GM19239 (cell line): ENCODE data around the gene LRP1.

Experiments used
- DNase-seq: peaks from one replicate; pipeline ENCODE4 v3.0.0; 2011; ENCODE audit warnings: low spot score; ENCODE audit not compliant: insufficient read length
- FAIRE-seq: peaks from 2 replicates; lab custom pipeline; 2011; peaks lifted over from hg19 to GRCh38; lab: Jason Lieb, UNC

Gene LRP1

DNA sequence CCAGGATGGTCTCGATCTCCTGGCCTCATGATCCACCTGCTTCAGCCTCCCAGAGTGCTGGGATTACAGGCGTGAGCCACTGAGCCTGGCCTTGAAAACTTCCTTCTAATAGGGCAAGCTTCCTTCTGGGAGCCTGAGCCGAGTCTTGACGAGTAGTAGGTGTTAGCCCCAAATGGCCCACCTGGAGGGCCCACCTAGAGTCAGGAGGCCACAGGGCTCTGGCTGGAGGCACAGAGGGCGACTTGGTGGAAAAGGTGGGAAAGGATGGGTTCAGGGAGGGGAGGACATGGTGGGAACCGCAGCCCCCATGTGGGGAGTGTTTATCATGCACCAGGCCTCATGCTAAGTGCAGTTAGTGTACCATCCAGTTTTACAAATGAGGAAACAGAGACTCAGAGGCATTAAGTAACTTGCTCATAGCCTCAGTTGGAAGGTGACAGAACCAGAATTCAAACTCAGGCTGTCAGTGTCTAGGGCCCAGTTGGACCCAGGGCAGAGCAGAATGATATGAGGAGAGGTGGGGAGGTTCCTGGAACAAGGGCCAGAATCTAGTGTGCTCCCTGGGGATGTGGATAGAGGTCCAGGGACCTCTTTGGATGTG is 22.2 kb downstream of the LRP1 start:
- FAIRE-seq, result no peak

GRCh38 chr12:57151741-57152630 is 23.7 kb downstream of the LRP1 start:
- DNase-seq (no peak), FAIRE-seq (no peak)

More for the DNA sequence above, 22.2 kb downstream of the LRP1 start:
- no peak for DNase-seq

DNA sequence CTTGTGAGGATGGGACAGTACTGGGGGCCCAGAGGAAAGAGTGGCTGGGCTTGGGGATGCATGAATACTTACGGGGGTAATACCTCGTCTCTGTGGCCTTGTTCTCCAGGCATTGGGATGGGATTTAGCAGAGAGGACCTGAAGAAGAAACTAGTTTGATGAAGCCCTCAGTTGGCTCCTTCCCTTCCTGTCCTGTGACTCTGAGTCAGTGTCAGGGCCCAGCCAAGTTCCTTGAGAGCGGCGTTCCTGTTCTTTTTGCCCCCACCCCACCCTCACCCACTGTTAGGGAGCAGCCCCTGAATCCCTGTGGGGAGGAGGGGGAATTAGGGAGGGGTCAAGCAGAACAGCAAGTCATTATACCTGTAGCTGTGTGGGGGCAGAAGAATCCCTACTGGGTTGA is 24.4 kb downstream of the LRP1 start:
- no peak for FAIRE-seq

GRCh38 chr12:57153415-57153997 is 25.2 kb downstream of the LRP1 start:
- DNase-seq, result no peak
- no peak for FAIRE-seq

More for the DNA sequence above, 24.4 kb downstream of the LRP1 start:
- no peak for DNase-seq

DNA sequence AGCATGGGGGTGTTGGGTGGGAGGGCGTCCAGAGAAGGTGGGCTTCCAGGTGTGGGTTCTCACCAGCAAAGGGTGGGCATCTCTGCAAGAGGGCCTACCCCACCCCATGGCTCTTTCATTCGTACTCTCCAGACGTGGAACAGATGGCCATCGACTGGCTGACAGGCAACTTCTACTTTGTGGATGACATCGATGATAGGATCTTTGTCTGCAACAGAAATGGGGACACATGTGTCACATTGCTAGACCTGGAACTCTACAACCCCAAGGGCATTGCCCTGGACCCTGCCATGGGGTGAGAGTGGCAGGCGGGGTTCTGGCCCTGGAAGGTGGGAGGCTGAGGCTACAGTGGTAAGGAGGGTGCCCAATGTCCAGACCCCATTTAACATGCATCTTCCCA is 25.8 kb downstream of the LRP1 start:
- FAIRE-seq (no peak), DNase-seq (no peak)

DNA sequence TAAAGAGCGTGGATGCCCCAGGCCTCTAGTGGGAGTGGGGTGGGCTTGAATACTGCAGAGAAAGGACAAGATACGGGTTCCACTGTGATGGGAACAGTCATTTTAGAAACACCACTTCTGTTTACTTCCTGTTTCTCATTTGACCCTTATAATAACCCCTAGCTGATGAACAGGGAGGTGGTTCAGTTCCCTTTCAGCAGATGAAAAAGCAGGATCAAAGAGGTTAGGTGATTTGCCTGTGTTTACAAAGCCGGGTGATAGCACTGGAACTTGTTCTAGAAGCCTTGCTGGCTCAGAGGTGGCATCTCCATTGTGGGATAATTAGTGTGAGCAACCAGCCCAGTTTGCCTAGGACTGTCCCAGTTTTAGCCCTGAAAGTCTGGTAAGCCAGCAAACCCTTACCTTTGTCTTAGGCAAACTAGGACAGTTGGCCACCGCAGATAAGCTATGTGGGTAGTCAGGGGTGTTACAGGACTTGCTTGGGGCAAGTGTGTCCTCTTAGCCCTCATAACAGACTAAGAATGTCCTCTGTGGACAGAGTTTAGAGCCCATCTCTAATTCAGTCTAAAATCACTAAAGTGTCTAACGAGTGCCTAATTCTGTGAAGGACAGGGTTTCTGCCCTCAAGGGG is 26.6 kb downstream of the LRP1 start:
- DNase-seq, result no peak
- no peak for FAIRE-seq

DNA sequence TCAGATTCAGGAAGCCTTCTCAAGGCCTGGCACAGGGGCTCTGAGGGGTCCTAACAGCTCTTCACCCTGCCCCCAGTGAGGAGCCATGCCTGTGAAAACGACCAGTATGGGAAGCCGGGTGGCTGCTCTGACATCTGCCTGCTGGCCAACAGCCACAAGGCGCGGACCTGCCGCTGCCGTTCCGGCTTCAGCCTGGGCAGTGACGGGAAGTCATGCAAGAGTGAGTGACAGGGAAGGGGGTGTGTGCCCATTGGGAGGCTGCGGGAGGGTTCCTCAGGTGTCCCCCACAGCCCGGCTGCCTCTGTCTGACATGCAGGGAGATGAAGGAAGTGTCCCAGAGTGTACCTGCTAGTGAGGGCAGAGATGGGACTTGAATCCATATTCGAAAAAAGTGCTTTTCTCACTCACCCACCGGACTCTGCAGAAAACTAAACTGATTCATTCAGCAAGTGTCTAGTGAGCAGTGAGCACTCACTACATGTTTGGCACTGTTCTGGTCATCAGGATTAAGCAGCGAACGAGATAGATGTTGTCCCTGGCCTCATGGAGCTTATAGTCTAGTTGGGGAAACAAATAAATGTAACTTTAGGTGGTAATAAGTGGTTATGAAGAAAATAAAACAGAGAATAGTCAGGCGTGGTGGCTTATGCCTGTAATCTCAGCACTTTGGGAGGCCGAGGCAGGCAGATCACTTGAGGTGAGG is 28.6 kb downstream of the LRP1 start:
- DNase-seq (no peak), FAIRE-seq (no peak)

DNA sequence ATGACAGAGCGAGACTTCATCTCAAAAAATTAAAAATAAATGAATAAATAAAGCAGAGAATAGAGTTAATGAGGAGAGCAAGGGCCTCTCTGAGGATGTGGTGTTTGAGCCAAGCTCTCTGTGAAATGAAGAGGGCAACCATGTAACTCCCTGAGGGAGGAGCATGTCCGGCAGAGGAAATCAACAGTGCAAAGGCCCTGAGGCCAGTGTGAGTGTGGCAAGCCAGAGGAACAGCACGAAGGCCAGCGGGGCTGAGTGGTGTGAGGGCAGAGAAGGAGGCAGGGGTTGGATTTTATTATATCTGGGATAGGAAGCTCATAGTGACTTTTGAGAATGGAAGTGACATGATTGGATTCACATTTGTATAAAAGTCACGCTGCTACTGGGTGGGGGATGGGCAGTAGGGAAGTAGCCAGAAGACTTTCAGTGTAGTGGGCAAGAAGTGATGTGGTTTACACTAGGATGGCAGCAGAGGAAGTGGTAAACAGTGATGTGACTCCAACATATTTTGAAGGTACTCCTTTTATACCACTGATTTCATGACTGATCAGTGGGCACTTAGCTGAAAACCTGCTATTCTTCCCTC is 29.4 kb downstream of the LRP1 start:
- FAIRE-seq (no peak), DNase-seq (no peak)

DNA sequence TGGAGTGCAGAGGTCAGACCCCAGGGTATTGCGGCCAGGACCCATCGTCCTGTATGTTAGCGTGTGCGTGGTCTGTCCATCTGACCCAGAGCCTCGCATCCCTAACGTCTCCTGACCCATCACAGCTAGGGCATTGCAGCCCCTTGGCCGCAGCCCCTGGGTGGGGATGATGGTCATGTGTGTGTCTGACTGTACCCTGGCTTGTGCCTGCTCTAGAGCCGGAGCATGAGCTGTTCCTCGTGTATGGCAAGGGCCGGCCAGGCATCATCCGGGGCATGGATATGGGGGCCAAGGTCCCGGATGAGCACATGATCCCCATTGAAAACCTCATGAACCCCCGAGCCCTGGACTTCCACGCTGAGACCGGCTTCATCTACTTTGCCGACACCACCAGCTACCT is 29.9 kb downstream of the LRP1 start:
- no peak for DNase-seq
- FAIRE-seq, result no peak

DNA sequence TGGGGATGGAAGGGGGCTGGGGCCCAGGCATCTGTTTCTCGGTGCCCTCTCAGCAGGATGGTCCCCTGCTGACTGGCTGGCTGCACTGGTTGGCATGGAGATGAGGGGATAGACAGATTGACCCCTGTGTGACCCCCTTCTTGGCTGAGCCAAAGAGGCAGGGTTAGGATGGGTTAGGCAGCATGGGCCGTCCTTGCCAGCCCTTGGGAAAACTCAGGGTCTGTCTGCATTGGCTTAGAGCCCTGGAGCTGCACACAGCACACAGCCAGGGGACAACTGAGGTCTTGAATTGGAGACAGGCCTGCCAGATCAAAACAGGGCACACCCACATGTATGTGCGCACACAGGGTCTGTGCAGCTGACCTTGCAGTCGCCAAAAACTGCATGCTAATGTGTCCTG is 30.4 kb downstream of the LRP1 start:
- DNase-seq (no peak), FAIRE-seq (no peak)

DNA sequence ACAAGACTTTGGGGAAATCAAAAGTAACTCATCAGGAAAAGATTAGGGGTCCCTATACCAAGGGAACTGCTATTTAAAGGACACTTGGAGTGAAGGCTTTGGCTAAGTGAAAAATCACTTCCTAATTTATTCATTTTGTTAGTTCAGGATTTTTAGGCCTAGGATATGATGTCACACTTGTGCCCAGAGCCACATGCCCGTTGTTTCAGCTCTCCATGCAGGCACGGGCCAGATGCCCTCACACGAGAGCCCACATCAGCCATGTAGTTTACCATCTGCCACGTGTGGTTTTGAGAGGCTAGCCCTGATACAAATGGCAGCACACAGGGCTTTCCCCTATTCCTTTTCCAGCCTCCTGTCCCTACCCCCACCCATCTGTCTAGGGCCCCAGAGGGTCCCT is 31.0 kb downstream of the LRP1 start:
- FAIRE-seq (no peak), DNase-seq (no peak)

DNA sequence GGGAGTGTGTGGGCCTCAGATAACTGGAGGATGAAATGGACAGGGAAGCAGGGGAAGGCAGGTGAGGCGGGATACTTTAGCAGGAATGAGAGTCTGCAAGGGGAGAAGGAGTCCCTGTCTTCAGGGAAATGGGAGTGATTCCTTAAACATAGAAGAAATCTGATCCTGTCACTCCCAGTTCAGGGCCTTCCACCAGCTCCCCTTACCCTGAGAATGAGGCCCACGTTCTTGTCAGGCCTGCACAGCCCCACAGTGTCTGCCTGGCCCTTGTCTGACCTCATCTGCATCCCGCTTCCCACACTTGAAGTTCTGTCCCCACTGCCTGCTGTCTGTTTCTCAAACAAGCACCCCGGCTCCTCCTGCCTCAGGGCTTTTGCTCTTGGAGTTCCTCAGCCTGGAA is 31.8 kb downstream of the LRP1 start:
- FAIRE-seq, result no peak
- DNase-seq, result no peak

GRCh38 chr12:57160741-57161140 is 32.5 kb downstream of the LRP1 start:
- DNase-seq, result no peak
- FAIRE-seq, result no peak

GRCh38 chr12:57161491-57161890 is 33.2 kb downstream of the LRP1 start:
- FAIRE-seq, result no peak
- no peak for DNase-seq

GRCh38 chr12:57162553-57163125 is 34.4 kb downstream of the LRP1 start:
- FAIRE-seq, result no peak
- DNase-seq, result no peak

GRCh38 chr12:57164454-57164853 is 36.2 kb downstream of the LRP1 start:
- DNase-seq (no peak), FAIRE-seq (no peak)

DNA sequence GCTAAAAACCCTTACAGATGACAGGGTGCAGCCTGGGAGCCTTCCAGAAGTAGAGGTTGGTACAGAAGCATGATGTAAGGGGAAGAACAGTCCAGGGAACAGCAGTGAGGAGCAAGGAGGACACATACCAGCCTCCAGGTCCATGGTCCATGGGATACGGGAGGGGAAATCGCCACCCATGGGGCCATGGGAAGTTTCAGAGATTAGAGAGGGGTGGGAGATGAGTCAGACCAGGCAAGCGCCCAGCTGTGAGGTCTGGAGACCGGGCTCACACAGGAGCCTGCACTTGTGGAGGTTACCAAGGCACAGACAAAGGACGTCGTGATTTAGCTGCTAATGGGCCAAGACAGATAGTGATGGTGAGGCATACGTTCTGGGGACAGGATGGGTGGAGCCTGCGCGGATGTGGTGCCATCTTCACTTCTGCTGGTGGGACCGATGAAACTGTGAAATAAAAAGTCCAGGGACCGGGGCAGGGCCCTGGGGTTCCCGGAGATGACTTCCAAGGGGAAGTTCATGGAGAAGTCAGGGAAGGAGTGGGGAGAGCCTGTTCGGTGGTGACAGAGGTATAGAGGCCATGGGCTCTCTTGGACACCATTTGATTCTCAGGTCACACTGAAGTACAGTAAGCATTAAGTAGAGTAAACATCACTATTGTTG is 36.8 kb downstream of the LRP1 start:
- no peak for FAIRE-seq
- no peak for DNase-seq

DNA sequence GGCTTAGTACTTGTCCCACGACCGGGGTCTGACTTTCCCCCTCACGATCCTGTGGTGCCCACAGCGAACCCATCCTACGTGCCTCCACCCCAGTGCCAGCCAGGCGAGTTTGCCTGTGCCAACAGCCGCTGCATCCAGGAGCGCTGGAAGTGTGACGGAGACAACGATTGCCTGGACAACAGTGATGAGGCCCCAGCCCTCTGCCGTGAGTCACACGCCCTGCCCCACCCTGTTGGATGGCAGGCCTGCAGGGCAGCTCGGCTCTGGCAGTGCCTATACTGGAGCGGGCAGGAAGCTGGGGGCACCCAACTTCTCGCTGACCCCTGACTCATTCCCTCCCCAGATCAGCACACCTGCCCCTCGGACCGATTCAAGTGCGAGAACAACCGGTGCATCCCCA is 37.5 kb downstream of the LRP1 start:
- FAIRE-seq, result no peak
- no peak for DNase-seq

DNA sequence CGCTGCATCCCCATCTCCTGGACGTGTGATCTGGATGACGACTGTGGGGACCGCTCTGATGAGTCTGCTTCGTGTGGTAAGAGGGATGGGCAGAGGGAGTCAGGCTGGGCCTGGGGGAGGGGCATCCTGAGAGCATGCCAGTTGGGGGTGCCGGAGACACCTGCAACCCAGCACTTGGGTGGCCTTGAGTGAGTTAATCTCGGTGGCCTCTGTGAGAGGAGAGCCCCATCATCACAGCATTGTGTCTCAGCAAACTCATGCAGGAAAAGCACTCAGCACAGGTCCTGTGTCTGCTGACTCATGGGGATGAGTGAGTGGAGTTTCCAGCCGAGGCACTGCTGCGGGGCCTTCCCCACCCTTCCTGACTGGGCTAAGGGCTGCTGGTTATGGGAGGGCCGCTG is 38.7 kb downstream of the LRP1 start:
- FAIRE-seq, result no peak
- DNase-seq, result no peak
